ENCODE data around the gene FOSL2. TPM values are rescaled to one million over a fixed set of nuclear protein-coding genes. Genes with fewer than 3 reads are reported as not detected.

The FOSL2 gene
- total RNA-seq, 2 experiments from 2014 or later, result 114 to 119 TPM

GRCh38 chr2:28408764-28409599 is 16.3 kb downstream of the FOSL2 start:
- peaks cover 82% of the 10 kb centered on the region for H3K4me1 Mint-ChIP-seq (ENCODE audit: low read depth)
- intact Hi-C loops (cut with micrococcal nuclease), result loop anchor here (5.0 kb wide), 1 partner anchor 38 kb away; no protein-coding TSS in a partner anchor
- no peaks in the 10 kb centered on the region for H3K27me3 Mint-ChIP-seq
- peak overlapping the region; percentile 97 for H3K27ac Mint-ChIP-seq
- peaks cover 94% of the 10 kb centered on the region for H3K36me3 Mint-ChIP-seq (ENCODE audit: low read depth)
- H3K4me3 Mint-ChIP-seq, result peak overlapping the region; percentile 47
- no peak for TF ChIP-seq CTCF (IDR thresholded peaks at IDR 0.05)
- POLR2A ChIA-PET, result interaction anchor here (0.7 to 1.9 kb wide), 9 partner anchors 11 to 56 kb away, joined by 3 to 11 read pairs (median 4); partner anchors contain the start of gene FOSL2
- H3K9me3 Mint-ChIP-seq, result no peaks in the 10 kb centered on the region
- DNase-seq, result peak; percentile 91
- peak; percentile 64 for ATAC-seq
- CTCF ChIA-PET, result interaction anchor here (1.0 to 1.8 kb wide), 8 partner anchors 13 to 697 kb away, joined by 3 to 6 read pairs (median 4); no protein-coding TSS in a partner anchor

GRCh38 chr2:28411166-28411755 is 18.6 kb downstream of the FOSL2 start:
- no peak for ATAC-seq
- ChIA-PET CTCF (interaction anchor here (0.8 kb wide), 1 partner anchor 12 kb away, joined by 3 read pairs; no protein-coding TSS in a partner anchor), POLR2A (interaction anchor here (1.5 to 3.3 kb wide), 2 partner anchors 11 to 20 kb away, joined by 4 to 19 read pairs; no protein-coding TSS in a partner anchor)
- H3K9me3 Mint-ChIP-seq, result no peaks in the 10 kb centered on the region
- intact Hi-C loops (cut with micrococcal nuclease), result no loop called here
- no peak for DNase-seq
- H3K4me1 Mint-ChIP-seq (ENCODE audit: low read depth), result peaks cover 62% of the 10 kb centered on the region
- H3K27ac Mint-ChIP-seq, result peak overlapping the region; percentile 97
- TF ChIP-seq CTCF (IDR thresholded peaks at IDR 0.05), result no peak
- H3K4me3 Mint-ChIP-seq, result peak overlapping the region; percentile 54
- peaks cover 91% of the 10 kb centered on the region for H3K36me3 Mint-ChIP-seq (ENCODE audit: low read depth)
- H3K27me3 Mint-ChIP-seq, result no peaks in the 10 kb centered on the region

- H3K27me3 Mint-ChIP-seq, result no peaks in the 10 kb centered on the region
Observed at GRCh38 chr2:28411956-28412609, 19.4 kb downstream of the FOSL2 start.

GRCh38 chr2:28412625-28413151 is 20.0 kb downstream of the FOSL2 start:
- Mint-ChIP-seq H3K9me3 (no peaks in the 10 kb centered on the region), H3K4me1 (ENCODE audit: low read depth) (peaks cover 52% of the 10 kb centered on the region), H3K27me3 (no peaks in the 10 kb centered on the region), H3K4me3 (no peak overlapping the region), H3K36me3 (ENCODE audit: low read depth) (peaks cover 83% of the 10 kb centered on the region), H3K27ac (peak overlapping the region; percentile 62)
- ATAC-seq (no peak), DNase-seq (no peak)
- intact Hi-C loops (cut with micrococcal nuclease), result no loop called here
- POLR2A ChIA-PET, result interaction anchor here (1.1 to 3.3 kb wide), 5 partner anchors 10 to 26 kb away, joined by 3 to 19 read pairs (median 3); no protein-coding TSS in a partner anchor
- no peak for TF ChIP-seq CTCF (IDR thresholded peaks at IDR 0.05)
- CTCF ChIA-PET, result no interaction called here

More at GRCh38 chr2:28411956-28412609, 19.4 kb downstream of the FOSL2 start:
- ChIA-PET CTCF (interaction anchor here (0.8 kb wide), 1 partner anchor 11 kb away, joined by 3 read pairs; no protein-coding TSS in a partner anchor), POLR2A (interaction anchor here (1.1 to 3.3 kb wide), 4 partner anchors 11 to 26 kb away, joined by 3 to 19 read pairs (median 4); no protein-coding TSS in a partner anchor)
- Mint-ChIP-seq H3K27ac (peak overlapping the region; percentile 62), H3K9me3 (no peaks in the 10 kb centered on the region), H3K4me3 (no peak overlapping the region), H3K4me1 (ENCODE audit: low read depth) (peaks cover 55% of the 10 kb centered on the region), H3K36me3 (ENCODE audit: low read depth) (peaks cover 85% of the 10 kb centered on the region)
- no peak for TF ChIP-seq CTCF (IDR thresholded peaks at IDR 0.05)
- ATAC-seq, result no peak
- DNase-seq, result no peak
- intact Hi-C loops (cut with micrococcal nuclease), result no loop called here
